C4-2B (cell line): ENCODE results near the gene CIAO3.

Experiments used
- H3K27ac ChIP-seq: fragments of 450-650 bp; 2 replicates; pipeline ENCODE4 v1.5.1; 2017
- ZFX ChIP-seq: fragments of 450-650 bp; IDR thresholded peaks from 2 replicates; pipeline ENCODE4 v1.6.1; 2017
- TF ChIP-seq, protein P1 (sequence below): fragments of 450-650 bp; conservative IDR thresholded peaks from 2 replicates; pipeline ENCODE4 v1.5.1; 2017; ENCODE audit warnings: mild to moderate bottlenecking

The CIAO3 gene

DNA sequence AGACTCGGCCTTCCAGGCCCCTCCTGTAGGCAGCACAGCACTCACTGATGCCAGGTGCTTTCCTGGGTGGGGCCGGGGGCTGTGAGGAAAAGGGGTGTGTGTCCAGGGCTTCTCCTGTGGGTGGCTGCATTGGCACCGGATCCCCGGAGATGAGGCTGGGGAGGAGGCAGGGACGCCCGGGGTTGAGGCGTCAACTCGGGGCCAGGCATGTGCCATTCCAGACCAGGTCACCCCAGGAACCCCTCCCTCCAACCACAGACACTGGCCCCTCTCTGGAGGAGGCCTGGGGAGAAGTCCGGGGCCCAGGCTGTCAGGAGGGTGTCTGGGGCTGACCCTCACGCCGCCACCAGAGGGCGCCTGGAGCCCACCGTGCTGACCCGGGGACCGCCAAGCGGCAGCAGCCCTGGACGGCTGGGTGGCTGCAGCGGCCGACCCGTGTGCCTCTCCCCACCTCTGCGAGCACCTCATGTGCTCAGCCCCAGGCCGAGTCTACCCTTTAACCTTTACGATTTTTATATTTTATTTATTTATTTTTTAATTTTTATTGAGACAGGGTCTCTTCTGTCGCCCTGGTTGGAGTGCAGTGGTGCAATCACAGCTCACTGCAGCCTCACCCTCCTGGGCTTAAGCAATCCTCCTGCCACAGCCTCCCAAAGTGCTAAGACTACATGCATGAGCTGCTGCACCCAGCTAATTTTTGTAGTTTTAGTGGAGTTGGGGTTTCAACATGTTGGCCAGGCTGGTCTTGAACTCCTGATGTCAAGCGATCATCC, 29.1 kb downstream of the CIAO3 start:
- TF ChIP-seq, protein P1, sequence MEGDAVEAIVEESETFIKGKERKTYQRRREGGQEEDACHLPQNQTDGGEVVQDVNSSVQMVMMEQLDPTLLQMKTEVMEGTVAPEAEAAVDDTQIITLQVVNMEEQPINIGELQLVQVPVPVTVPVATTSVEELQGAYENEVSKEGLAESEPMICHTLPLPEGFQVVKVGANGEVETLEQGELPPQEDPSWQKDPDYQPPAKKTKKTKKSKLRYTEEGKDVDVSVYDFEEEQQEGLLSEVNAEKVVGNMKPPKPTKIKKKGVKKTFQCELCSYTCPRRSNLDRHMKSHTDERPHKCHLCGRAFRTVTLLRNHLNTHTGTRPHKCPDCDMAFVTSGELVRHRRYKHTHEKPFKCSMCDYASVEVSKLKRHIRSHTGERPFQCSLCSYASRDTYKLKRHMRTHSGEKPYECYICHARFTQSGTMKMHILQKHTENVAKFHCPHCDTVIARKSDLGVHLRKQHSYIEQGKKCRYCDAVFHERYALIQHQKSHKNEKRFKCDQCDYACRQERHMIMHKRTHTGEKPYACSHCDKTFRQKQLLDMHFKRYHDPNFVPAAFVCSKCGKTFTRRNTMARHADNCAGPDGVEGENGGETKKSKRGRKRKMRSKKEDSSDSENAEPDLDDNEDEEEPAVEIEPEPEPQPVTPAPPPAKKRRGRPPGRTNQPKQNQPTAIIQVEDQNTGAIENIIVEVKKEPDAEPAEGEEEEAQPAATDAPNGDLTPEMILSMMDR: peak; percentile 92
- TF ChIP-seq ZFX: no peak
- no peak overlapping the region for H3K27ac ChIP-seq

DNA sequence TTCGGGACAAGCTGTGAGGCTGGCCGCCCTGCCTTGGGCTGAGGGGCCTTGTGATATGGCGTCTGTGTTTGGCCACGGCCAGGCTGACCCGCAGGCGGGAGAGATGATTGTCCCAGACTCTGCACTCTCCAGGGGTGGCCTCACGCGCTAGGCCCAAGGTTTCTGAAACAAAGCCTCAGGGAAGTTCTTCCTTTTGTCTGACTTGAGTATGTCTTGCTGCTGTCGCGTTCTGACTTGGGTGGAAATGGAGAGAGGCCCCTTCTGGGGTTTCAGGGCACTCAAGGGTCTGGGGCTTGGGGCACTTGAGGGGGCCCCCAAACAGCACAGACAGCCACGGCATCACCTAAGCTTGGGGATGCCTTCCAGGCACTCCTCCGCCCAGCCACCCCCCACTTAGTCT, 29.7 kb downstream of the CIAO3 start:
- H3K27ac ChIP-seq: no peak overlapping the region
- no peak for TF ChIP-seq ZFX
- TF ChIP-seq, protein P1: no peak

DNA sequence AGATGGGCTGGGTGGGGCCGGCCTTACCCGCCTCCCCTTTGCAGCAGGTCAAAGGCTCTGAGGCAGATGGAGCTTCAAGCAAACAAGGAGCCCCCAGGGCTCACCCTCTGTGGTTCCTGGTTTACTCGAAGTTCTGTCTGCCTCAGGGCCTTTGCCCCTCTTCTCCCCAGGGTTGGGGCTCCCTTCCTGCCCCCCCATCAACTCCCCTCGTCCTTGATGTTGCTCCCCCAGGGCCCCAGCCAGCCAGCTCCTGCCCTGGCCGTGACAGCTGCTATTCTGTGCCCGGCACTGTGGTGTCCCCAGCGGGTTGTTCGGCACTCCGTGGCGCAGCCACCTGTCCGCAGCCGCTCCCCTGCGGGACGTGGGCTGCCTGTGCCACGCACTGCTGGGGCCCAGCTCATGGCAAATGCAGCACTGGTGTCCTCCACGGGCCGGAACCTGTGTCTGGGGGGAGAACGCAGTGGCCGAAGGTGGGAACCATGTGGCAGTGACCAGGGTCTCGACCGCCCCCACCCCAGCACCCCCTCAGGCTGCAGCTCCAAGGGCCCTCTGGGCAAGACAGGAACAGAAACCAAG, 30.2 kb downstream of the CIAO3 start:
- TF ChIP-seq, protein P1: no peak
- no peak for TF ChIP-seq ZFX
- no peak overlapping the region for H3K27ac ChIP-seq

DNA sequence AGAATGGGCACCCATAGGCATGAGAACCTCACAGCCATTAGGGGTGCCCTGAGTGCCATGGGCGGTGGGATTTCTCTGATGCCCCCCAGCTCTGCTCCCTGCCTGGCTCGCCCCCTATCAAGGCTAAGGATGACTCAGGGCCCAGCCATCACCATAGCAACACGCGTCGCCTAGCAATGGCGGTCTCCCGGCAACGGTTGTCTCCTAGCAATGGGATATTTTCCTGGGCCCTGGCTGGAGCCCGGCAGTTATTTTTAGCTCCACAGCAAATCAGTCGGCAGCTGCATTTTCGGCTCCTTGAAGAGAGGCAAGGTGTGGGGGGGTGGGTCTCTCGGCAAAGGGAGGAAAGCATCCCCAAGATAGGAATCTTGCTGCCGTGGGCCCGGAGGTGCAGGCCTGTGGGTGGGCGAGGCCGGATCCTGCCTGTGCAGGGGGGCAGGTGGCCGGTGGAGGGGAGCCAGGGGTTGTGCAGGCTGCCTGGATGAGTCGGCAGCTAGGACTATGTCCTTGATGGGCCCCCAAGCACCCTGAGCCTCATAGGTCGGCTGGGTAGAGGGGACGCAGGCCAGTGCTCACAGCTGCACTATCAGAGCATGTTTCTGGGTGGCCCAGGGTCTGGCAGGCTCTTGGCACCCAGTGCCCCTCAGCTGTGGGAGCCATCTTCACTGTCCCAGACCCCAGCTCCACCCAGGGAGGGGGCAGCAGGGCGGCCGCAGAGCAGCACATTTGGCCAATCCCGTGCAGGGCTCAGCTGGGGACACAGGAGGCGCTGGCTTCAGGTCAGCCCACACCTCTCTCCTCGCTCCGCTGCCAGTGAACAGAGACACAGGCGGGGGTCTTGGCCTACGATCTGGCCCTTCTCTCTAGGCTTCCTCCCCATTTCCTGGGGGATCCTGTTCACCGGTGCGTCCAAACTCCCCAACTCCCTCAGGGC, 31.0 kb downstream of the CIAO3 start:
- TF ChIP-seq ZFX: no peak
- TF ChIP-seq, protein P1: no peak
- no peak overlapping the region for H3K27ac ChIP-seq

DNA sequence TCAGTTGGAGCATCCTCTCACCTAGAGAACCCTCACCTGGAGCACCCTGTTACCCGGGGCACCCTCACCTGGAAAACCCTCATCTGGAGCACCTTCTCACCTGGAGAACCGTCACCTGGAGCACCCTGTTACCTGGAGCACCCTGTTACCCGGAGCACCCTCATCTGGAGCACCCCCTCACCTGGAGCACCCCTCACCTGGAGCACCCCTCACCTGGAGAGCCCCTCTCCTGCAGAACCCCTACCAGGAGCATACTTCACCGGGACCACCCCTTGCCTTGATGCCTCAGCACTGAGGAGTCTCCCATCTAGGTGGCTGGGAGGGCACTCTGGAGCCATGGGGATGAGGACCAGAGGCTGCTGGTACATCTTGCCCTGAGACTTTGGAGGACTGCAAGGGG, 31.8 kb downstream of the CIAO3 start:
- TF ChIP-seq, protein P1: no peak
- no peak for TF ChIP-seq ZFX
- no peak overlapping the region for H3K27ac ChIP-seq

DNA sequence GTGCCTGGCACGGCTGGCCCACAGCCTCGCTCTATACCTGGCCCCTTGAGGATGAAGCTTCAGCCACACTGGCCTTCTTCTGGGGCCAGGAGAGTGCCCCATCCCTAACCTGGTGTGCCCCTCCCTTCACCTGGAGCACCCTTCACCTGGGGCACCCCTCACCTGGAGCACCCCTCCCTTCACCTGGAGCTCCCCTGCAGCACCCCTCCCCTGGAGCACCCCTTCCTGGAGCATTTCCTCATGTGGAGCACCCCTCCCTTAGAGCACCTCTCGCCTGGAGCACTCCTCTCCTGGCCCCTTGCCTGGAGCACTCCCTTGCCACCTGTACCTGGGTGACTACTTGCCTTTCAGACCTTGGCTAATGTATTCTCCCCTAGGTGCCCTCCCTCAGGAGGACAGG, 32.8 kb downstream of the CIAO3 start:
- TF ChIP-seq, protein P1: no peak
- no peak for TF ChIP-seq ZFX
- no peak overlapping the region for H3K27ac ChIP-seq
